Measurements from ENCODE around the gene MLXIP. TPM values are rescaled to one million over a fixed set of nuclear protein-coding genes. Genes with fewer than 3 reads are reported as not detected.

Gene MLXIP
- total RNA-seq, 1 donor from 2014 or later: 34.2 TPM

DNA sequence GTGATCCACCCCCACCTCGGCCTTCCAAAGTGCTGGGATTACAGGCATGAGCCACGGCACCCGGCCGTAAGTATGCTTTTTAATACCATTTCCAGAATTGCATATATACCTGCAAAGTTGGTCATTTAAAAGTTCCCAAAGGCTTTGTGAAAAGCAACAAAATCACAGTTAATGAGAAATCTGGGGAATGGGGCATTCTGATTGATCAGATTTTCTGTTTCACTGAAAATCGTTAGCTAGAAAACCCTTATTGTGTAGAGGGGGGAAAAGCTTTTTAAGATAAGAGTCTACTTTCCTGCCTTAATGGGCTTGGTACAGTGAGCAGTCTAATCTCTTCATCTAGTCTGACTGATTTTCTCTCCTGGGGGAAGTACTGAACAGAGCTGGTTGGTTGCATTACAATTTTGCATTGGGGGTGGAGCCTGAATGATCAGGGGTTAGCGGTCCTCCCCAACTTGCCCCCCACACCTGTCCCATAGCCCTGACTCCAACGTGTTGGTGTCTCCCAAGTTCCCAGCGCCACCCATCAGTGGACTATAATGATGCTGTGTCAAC, 71.6 kb downstream of the MLXIP start:
- Histone ChIP-seq H3K36me3 (ENCODE audit: control insufficient read depth, insufficient read depth, low read length) (no peaks in the 10 kb centered on the region), H3K27me3 (ENCODE audit: control insufficient read depth, insufficient read depth, low read length) (no peaks in the 10 kb centered on the region), H3K4me3 (ENCODE audit: low read depth, low read length) (no peak overlapping the region)
- no peak for DNase-seq (ENCODE audit: low read depth)
- no peak for TF ChIP-seq CTCF (IDR thresholded peaks at IDR 0.05; ENCODE audit: insufficient read depth, low read length, poor library complexity, severe bottlenecking)

DNA sequence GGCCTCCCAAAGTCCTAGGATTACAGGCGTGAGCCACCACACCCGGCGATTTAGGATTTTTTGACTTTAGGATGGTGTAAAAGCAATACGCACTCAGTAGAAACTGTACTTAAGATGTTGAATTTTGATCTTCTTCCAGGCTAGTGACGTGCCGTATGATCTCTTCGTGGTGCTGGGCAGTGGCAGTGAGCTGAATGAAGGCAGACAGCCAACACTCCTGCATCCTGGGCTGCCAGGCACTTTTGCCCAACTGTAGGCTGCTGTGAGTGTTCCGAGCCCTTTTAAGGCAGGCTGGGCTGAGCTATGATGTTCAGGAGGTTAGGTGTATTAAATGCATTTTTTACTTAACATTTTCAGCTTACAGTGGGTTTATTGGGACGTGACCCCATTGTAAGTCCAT, 74.2 kb downstream of the MLXIP start:
- DNase-seq (ENCODE audit: low read depth): no peak
- no peak overlapping the region for H3K4me3 ChIP-seq (ENCODE audit: low read depth, low read length)
- no peak for TF ChIP-seq CTCF (IDR thresholded peaks at IDR 0.05; ENCODE audit: insufficient read depth, low read length, poor library complexity, severe bottlenecking)
- no peaks in the 10 kb centered on the region for H3K36me3 ChIP-seq (ENCODE audit: control insufficient read depth, insufficient read depth, low read length)
- no peaks in the 10 kb centered on the region for H3K27me3 ChIP-seq (ENCODE audit: control insufficient read depth, insufficient read depth, low read length)

- no peak for DNase-seq (ENCODE audit: low read depth)
- no peaks in the 10 kb centered on the region for H3K27me3 ChIP-seq (ENCODE audit: control insufficient read depth, insufficient read depth, low read length)
- TF ChIP-seq CTCF (IDR thresholded peaks at IDR 0.05; ENCODE audit: insufficient read depth, low read length, poor library complexity, severe bottlenecking): no peak
- H3K36me3 ChIP-seq (ENCODE audit: control insufficient read depth, insufficient read depth, low read length): no peaks in the 10 kb centered on the region
- no peak overlapping the region for H3K4me3 ChIP-seq (ENCODE audit: low read depth, low read length)
Observed at GRCh38 chr12:122155705-122156104, 77.1 kb downstream of the MLXIP start.

GRCh38 chr12:122158700-122159285, 80.2 kb downstream of the MLXIP start:
- Histone ChIP-seq H3K27me3 (ENCODE audit: control insufficient read depth, insufficient read depth, low read length) (no peaks in the 10 kb centered on the region), H3K36me3 (ENCODE audit: control insufficient read depth, insufficient read depth, low read length) (no peaks in the 10 kb centered on the region), H3K4me3 (ENCODE audit: low read depth, low read length) (no peak overlapping the region)
- DNase-seq (ENCODE audit: low read depth): no peak
- no peak for TF ChIP-seq CTCF (IDR thresholded peaks at IDR 0.05; ENCODE audit: insufficient read depth, low read length, poor library complexity, severe bottlenecking)

DNA sequence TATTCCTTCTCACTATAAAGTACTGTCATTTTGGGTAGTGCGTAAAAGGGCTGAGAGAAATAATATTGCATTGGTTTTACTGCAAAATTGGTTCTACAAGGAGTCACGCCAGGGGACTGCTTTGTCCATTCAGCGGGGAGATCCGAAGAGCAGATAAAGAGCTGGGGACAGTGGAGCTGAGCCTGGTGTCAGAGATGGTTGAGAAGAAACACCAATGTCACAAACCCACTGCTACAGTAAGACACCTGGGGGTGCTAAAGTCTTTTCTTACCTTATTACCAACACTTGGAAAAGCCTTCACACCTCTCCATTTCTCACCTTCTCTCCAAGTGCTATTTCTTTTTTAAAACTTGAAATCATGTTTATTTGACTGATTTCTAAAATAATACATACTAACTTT, 81.3 kb downstream of the MLXIP start:
- Histone ChIP-seq H3K36me3 (ENCODE audit: control insufficient read depth, insufficient read depth, low read length) (no peaks in the 10 kb centered on the region), H3K4me3 (ENCODE audit: low read depth, low read length) (no peak overlapping the region), H3K27me3 (ENCODE audit: control insufficient read depth, insufficient read depth, low read length) (no peaks in the 10 kb centered on the region)
- TF ChIP-seq CTCF (IDR thresholded peaks at IDR 0.05; ENCODE audit: insufficient read depth, low read length, poor library complexity, severe bottlenecking): no peak
- no peak for DNase-seq (ENCODE audit: low read depth)

DNA sequence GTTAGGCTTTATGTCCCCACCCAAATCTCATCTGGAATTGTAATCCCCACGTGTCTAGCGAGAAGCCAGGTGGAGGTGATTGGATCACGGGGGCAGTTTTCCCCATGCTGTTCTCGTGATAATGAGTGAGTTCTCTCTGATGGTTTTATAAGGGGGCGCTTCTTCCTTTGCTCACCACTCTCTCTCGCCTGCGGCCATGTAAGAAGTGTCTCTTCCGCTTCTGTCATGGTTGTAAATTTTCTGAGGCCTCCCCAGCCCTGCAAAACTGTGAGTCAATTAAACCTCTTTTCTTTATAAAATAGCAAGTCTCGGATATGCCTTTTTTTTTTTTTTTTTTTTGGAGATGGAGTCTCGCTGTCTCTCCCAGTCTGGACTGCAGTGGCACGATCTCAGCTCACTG, 82.2 kb downstream of the MLXIP start:
- no peaks in the 10 kb centered on the region for H3K27me3 ChIP-seq (ENCODE audit: control insufficient read depth, insufficient read depth, low read length)
- H3K4me3 ChIP-seq (ENCODE audit: low read depth, low read length): no peak overlapping the region
- TF ChIP-seq CTCF (IDR thresholded peaks at IDR 0.05; ENCODE audit: insufficient read depth, low read length, poor library complexity, severe bottlenecking): no peak
- no peak for DNase-seq (ENCODE audit: low read depth)
- H3K36me3 ChIP-seq (ENCODE audit: control insufficient read depth, insufficient read depth, low read length): no peaks in the 10 kb centered on the region

All from kidney epithelial cell (primary cell).